K562 (cell line): Measurements from ENCODE around the gene RPS19. TPM values are rescaled to one million over a fixed set of nuclear protein-coding genes. Genes with fewer than 3 reads are reported as not detected.

Experiments used
- ATAC-seq: fragments of 200-7000 bp; cut with Tn5 transposase; 3 replicates; pipeline ENCODE4 v1.9.1; 2020; ENCODE audit warnings: moderate library complexity
- BruUV-seq: library from RNA; stranded (reverse); fragments of 400-500 nt; replicated peaks from 2 replicates; lab custom pipeline; 2021; lab: Mats Ljungman, UMichigan
- CTCF ChIA-PET: fragments of 300-600 bp; formaldehyde crosslinking; extraction: SDS; loops from one replicate; lab custom pipeline; 2021; ENCODE audit warnings: low intra/inter-chr PET ratio; lab: Yijun Ruan, JAX
- POLR2A ChIA-PET: fragments of 300-600, 350-650 bp; sonication (Branson Sonifier 250); formaldehyde crosslinking; extraction: SDS; loops from one replicate; lab custom pipeline; 2021; ENCODE audit warnings: antibody characterized with exemption, inconsistent platforms; lab: Yijun Ruan, JAX
- DNase-seq, 4 experiments: peaks; one replicate each; pipeline versions ENCODE4 v3.0.0 to v3.0.0-alpha.2; 2011 to 2018; ENCODE audit warnings: low spot score in 3 of 4, mixed read lengths in 3 of 4; ENCODE audit errors: extremely low read depth in 1 of 4
- FAIRE-seq: peaks from 2 replicates; lab custom pipeline; 2011; peaks lifted over from hg19 to GRCh38; lab: Jason Lieb, UNC
- H2AFZ ChIP-seq: 2 replicates; pipeline ENCODE4 v1.6.0; 2011; ENCODE audit warnings: low read depth, low read length, control low read depth, inconsistent platforms
- H3K27ac ChIP-seq: fragments of 200-600 bp; 3 replicates; pipeline ENCODE4 v1.8.0; 2011; ENCODE audit warnings: low read depth, mild to moderate bottlenecking, control low read depth, inconsistent platforms, low read length, moderate library complexity, mixed read lengths; ENCODE audit errors: extremely low read depth
- H3K27me3 ChIP-seq, 2 experiments: fragments of 300-600 bp in 1 of 2; 2 replicates in 1 of 2; 3 replicates in 1 of 2; pipeline versions ENCODE4 v1.6.0 to v1.8.0; 2011; ENCODE audit warnings: inconsistent platforms in 2 of 2, low read length in 2 of 2, mild to moderate bottlenecking in 1 of 2, mixed read lengths in 1 of 2, moderate library complexity in 1 of 2; ENCODE audit not compliant: control insufficient read depth in 2 of 2, insufficient read depth in 2 of 2
- H3K36me3 ChIP-seq: fragments of 300-600 bp; 3 replicates; pipeline ENCODE4 v1.8.0; 2011; ENCODE audit warnings: mild to moderate bottlenecking, low read length, inconsistent platforms; ENCODE audit not compliant: control insufficient read depth, insufficient read depth
- H3K4me1 ChIP-seq, 2 experiments: fragments of 200-600 bp in 1 of 2; replicated peaks in 1 of 2; 2 replicates in 1 of 2; 3 replicates in 1 of 2; pipeline versions ENCODE4 v1.5.1 to v1.8.0; 2011; ENCODE audit warnings: inconsistent platforms in 2 of 2, low read length in 2 of 2, mild to moderate bottlenecking in 1 of 2, mixed read lengths in 1 of 2, moderate library complexity in 1 of 2; ENCODE audit not compliant: control insufficient read depth in 2 of 2, insufficient read depth in 2 of 2
- H3K4me2 ChIP-seq: 2 replicates; pipeline ENCODE4 v1.6.1; 2011; ENCODE audit warnings: low read length, control low read depth, inconsistent platforms, mixed read lengths; ENCODE audit not compliant: insufficient read depth
- H3K4me3 ChIP-seq: fragments of 200-600 bp; sonication (generic), shearing (Covaris generic); 2 replicates; pipeline ENCODE4 v1.5.1; 2016; ENCODE audit warnings: control low read depth, inconsistent platforms
- H3K79me2 ChIP-seq: fragments of 200-600 bp; 3 replicates; pipeline ENCODE4 v1.8.0; 2011; ENCODE audit warnings: low read length, inconsistent platforms; ENCODE audit not compliant: control insufficient read depth, insufficient read depth
- H3K9ac ChIP-seq, 2 experiments: 2 replicates each; pipeline versions ENCODE4 v1.6.0 to v1.6.1; 2011; ENCODE audit warnings: low read depth in 2 of 2, low read length in 2 of 2, control low read depth in 1 of 2, inconsistent platforms in 1 of 2, mild to moderate bottlenecking in 1 of 2, mixed read lengths in 1 of 2; ENCODE audit not compliant: insufficient read depth in 1 of 2
- H3K9me1 ChIP-seq: one replicate; pipeline ENCODE4 v1.6.0; 2011; ENCODE audit warnings: inconsistent platforms, mild to moderate bottlenecking, low read length, moderate library complexity; ENCODE audit not compliant: control insufficient read depth, insufficient read depth
- H3K9me3 ChIP-seq: replicated peaks from 2 replicates; pipeline ENCODE4 v1.5.1; 2011; ENCODE audit warnings: low read depth, low read length, inconsistent platforms; ENCODE audit not compliant: control insufficient read depth, insufficient read depth
- H4K20me1 ChIP-seq: replicated peaks from 2 replicates; pipeline ENCODE4 v1.6.1; 2011; ENCODE audit warnings: low read length, inconsistent platforms, mixed read lengths; ENCODE audit not compliant: control insufficient read depth, insufficient read depth
- BHLHE40 ChIP-seq: IDR thresholded peaks from 2 replicates; pipeline ENCODE4 v1.6.1; 2011; ENCODE audit warnings: low read length, improper control_type of control experiment
- CCNT2 ChIP-seq: IDR thresholded peaks from 2 replicates; pipeline ENCODE4 v1.6.1; 2011; ENCODE audit warnings: borderline replicate concordance, low read depth, mild to moderate bottlenecking, moderate library complexity, mixed read lengths, low read length; ENCODE audit not compliant: insufficient read length; ENCODE audit errors: extremely low read depth
- CREB1 ChIP-seq, 2 experiments: sonication (generic) in 1 of 2; formaldehyde crosslinking in 1 of 2; IDR thresholded peaks; 2 replicates each; pipeline versions ENCODE4 v1.6.1 to v1.8.0; 2012 to 2022; ENCODE audit warnings: inconsistent platforms in 1 of 2, mild to moderate bottlenecking in 1 of 2, missing genetic modification reagents in 1 of 2, moderate library complexity in 1 of 2
- KLF13 ChIP-seq: fragments of 450-650 bp; IDR thresholded peaks from 2 replicates; pipeline ENCODE4 v1.6.1; 2016; ENCODE audit warnings: missing genetic modification characterization, low read depth, mild to moderate bottlenecking, missing compliant biosample characterization, moderate library complexity, borderline replicate concordance
- MXI1 ChIP-seq: IDR thresholded peaks from 2 replicates; pipeline ENCODE4 v1.6.1; 2011; ENCODE audit warnings: low read depth, mild to moderate bottlenecking, improper control_type of control experiment, low read length
- NCOA1 ChIP-seq: fragments of 450-650 bp; IDR thresholded peaks from 2 replicates; pipeline ENCODE4 v1.6.1; 2016; ENCODE audit warnings: low read depth
- POLR2AphosphoS2 ChIP-seq: IDR thresholded peaks from 2 replicates; pipeline ENCODE4 v1.6.1; 2012; ENCODE audit warnings: low read length, improper control_type of control experiment
- SMC3 ChIP-seq: conservative IDR thresholded peaks from 2 replicates; pipeline ENCODE4 v1.6.1; 2011; ENCODE audit warnings: low read depth, low read length, improper control_type of control experiment; ENCODE audit not compliant: insufficient read depth
- TRIM24 ChIP-seq, 2 experiments: fragments of 450-650 bp; IDR thresholded peaks; 2 replicates each; pipeline ENCODE4 v1.6.1; 2016
- U2AF2 ChIP-seq: fragments of 200-400 bp; formaldehyde crosslinking; optimal IDR thresholded peaks from 2 replicates; pipeline ENCODE3; 2017; ENCODE audit warnings: low read depth, mild to moderate bottlenecking, low read length
- ZNF143 ChIP-seq: sonication (generic); formaldehyde crosslinking; IDR thresholded peaks from 2 replicates; pipeline ENCODE4 v1.9.0; 2022; ENCODE audit warnings: mild to moderate bottlenecking, missing genetic modification reagents
- ZNF239 ChIP-seq: fragments of 250-450 bp; sonication (Bioruptor Pico); IDR thresholded peaks from 2 replicates; pipeline ENCODE4 v1.4.0; 2020; ENCODE audit warnings: mild to moderate bottlenecking
- WGBS: fragments of 100-300 bp; shearing (Covaris generic); methylation state at CpG from one replicate; pipeline ENCODE4 v1.1.6; 2016; ENCODE audit warnings: low coverage, mixed read lengths; ENCODE audit not compliant: insufficient coverage; ENCODE audit errors: missing lambda C conversion rate; 5-methylcytosine and 5-hydroxymethylcytosine counted together
- in situ Hi-C: fragments of 300-500 bp; cut with MboI; formaldehyde crosslinking; loops from 4 replicates; pipeline ENCODE4 v1.15.0; 2018; ENCODE audit warnings: inconsistent platforms, mixed read lengths
- intact Hi-C: fragments of 100-400 bp; cut with micrococcal nuclease; formaldehyde crosslinking; loops from 2 replicates; pipeline ENCODE4 v1.14.2; 2022
- polyA plus RNA-seq, 8 experiments: library from polyadenylated mRNA; depleted of rRNA in 4 of 8; stranded (reverse) in 5 of 8; unstranded in 3 of 8; fragments of >200 nt; fragmentation: Nextera tagmentation in 2 of 8; fragmentation: Illumina TruSeq in 1 of 8; extraction: Ambion mirVana in 2 of 8; extraction: Trizol in 1 of 8; gene quantifications; 2 replicates each; pipeline versions ENCODE4 v1.2.1 to v1.2.3, GENCODE V29; 2011 to 2014; ENCODE audit warnings: inconsistent platforms in 1 of 8, missing spikeins in 1 of 8
- total RNA-seq, 7 experiments: library from RNA; depleted of rRNA in 6 of 7; stranded (reverse); fragments of >200 nt in 6 of 7; fragmentation: Illumina TruSeq in 2 of 7; extraction: Trizol in 2 of 7; gene quantifications; 2 replicates each; pipeline versions ENCODE4 v1.2.1 to v1.2.3, GENCODE V29; 2011 to 2021; ENCODE audit warnings: low replicate concordance in 1 of 7
- TF ChIP-seq, protein P1 (sequence below): fragments of 250-450 bp; sonication (Bioruptor Pico); IDR thresholded peaks from 2 replicates; pipeline ENCODE4 v1.5.0; 2021; ENCODE audit warnings: mild to moderate bottlenecking, moderate library complexity

Gene RPS19
- total and polyA plus RNA-seq, 9 of the 15 experiments (the other 6 are each of a cell fraction or from before 2014, with no cell fraction given) = 1,964 to 3,408 (median 2,747) TPM

- ChIA-PET POLR2A (interaction anchor here (0.6 to 1.5 kb wide), 3 partner anchors 11 to 501 kb away, joined by 3 to 8 read pairs (median 4); partner anchors contain the start of gene RPS19), CTCF (no interaction called here)
- Histone ChIP-seq H4K20me1 (no peaks in the 10 kb centered on the region), H3K4me2 (no peak overlapping the region), H3K27me3 (peaks cover 12 to 22% of the 10 kb centered on the region in 2 experiments; a peak in 4 of 5 replicates), H3K9ac (no peak overlapping the region), H3K9me3 (peaks cover 2% of the 10 kb centered on the region; the same call in 1 of the 2 replicates), H3K27ac (no peak overlapping the region), H3K4me3 (no peak overlapping the region), H2AFZ (no peak overlapping the region), H3K79me2 (no peaks in the 10 kb centered on the region), H3K36me3 (no peaks in the 10 kb centered on the region), H3K4me1 (peaks cover under 1 to 17% of the 10 kb centered on the region in 2 experiments; a peak in 3 of 5 replicates), H3K9me1 (no peaks in the 10 kb centered on the region)
- ATAC-seq = no peak
- no TSS peak for BruUV-seq
- no peak for TF ChIP-seq NCOA1
- peak; percentile 34; the same call in 1 of the 2 replicates for TF ChIP-seq BHLHE40
- no peak for FAIRE-seq
- intact Hi-C loops (no loop called here), in situ Hi-C loops (no loop called here)
- WGBS = 14% methylated on average over 2 of the region's 2 CpGs
- DNase-seq = no peak
Measured at GRCh38 chr19:41849067-41849466, 11.0 kb upstream of the RPS19 start.

GRCh38 chr19:41850381-41850780, 9.7 kb upstream of the RPS19 start:
- FAIRE-seq (no peak), ATAC-seq (no peak), DNase-seq (no peak)
- H3K9ac ChIP-seq = 0 out of 4 replicates have a peak overlapping the region, but pooled peaks of 1 of the 2 experiments have one; percentile 8
- no peak overlapping the region for H3K4me2 ChIP-seq
- 0% methylated on average over 5 of the region's 5 CpGs for WGBS
- H3K36me3 ChIP-seq = no peaks in the 10 kb centered on the region
- no peaks in the 10 kb centered on the region for H3K9me3 ChIP-seq
- no peak overlapping the region for H3K27ac ChIP-seq
- H3K79me2 ChIP-seq = no peaks in the 10 kb centered on the region
- BruUV-seq = no TSS peak
- H3K4me1 ChIP-seq = peaks cover 0 to 5% of the 10 kb centered on the region in 2 experiments; a peak in 2 of 5 replicates
- in situ Hi-C loops (no loop called here), intact Hi-C loops (no loop called here)
- no peak overlapping the region for H3K4me3 ChIP-seq
- H3K9me1 ChIP-seq = no peaks in the 10 kb centered on the region
- ChIA-PET POLR2A (interaction anchor here (0.5 to 1.5 kb wide), 6 partner anchors 9 to 201 kb away, joined by 3 to 8 read pairs (median 3); partner anchors contain the start of gene RPS19), CTCF (no interaction called here)
- H4K20me1 ChIP-seq = no peaks in the 10 kb centered on the region
- H2AFZ ChIP-seq = no peak overlapping the region
- peaks cover 14 to 22% of the 10 kb centered on the region in 2 experiments; a peak in 4 of 5 replicates for H3K27me3 ChIP-seq
- no peak for TF ChIP-seq ZNF239
- no peak for TF ChIP-seq CCNT2
- no peak for TF ChIP-seq SMC3
- TF ChIP-seq CREB1 (IDR thresholded peaks at IDR 0.05) = no peak
- TF ChIP-seq CREB1 (CRISPR knock-in tag; IDR thresholded peaks at IDR 0.05) = no peak
- TF ChIP-seq MXI1 = no peak
- TF ChIP-seq POLR2AphosphoS2 = no peak
- no peak for TF ChIP-seq ZNF143 (CRISPR knock-in tag)
- TF ChIP-seq TRIM24 (IDR thresholded peaks at IDR 0.05) = no peak
- TF ChIP-seq, protein P1, sequence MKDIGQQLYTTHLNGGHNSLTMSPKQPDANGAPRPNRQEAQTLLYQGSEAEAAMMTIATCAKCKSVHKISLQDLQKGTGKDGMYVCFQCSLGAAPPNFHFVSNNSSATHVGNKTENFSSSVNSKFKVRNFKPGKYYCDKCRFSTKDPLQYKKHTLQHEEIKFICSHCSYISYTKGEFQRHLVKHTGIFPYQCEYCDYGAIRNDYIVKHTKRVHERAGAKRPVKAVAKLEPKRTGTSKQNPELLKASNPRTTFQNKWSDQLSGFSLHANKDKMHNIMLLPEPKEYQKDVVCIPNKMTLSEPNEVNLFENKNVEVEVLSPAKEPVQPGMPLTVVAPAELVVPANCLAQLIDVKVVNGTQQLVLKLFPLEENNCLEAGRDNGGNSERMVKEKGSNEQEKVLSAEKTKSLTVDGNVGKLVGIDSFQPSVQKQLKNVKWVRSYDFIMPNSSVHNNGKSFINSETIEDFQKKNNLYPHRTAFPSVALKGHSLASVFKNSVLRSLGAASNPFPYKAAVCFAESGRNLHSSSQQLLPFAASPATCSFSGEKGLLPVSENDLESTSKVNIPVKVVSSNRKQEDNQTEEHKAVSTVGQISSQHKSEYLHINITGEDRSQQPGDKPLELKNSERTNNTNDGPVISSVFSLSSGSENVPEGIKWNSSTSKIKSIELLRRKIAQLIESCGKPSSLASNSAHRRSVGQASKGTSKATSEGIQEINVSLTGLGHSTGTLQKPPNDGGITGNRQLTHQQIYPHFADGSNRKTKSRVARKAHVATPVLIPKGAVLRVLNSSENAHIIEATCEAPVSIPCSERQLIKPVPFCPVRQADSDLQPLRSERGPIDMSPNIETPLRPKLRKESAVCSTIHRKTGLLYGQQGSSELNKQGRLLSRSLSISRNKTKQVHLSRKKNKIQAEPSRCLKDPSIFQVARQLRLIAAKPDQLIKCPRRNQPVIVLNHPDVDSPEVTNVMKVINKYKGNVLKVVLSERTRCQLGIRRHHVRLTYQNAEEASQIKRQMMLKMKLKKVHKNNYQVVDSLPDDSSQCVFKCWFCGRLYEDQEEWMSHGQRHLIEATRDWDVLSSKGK (CRISPR knock-in tag) = no peak
- TF ChIP-seq KLF13 (tag) = no peak
- no peak for TF ChIP-seq U2AF2
